ENCODE measurements around the gene HEATR5B.

Gene HEATR5B

GRCh38 chr2:37083873-37084794 is at the start of gene HEATR5B, which contains the start of gene GPATCH11:
TSS of gene HEATR5B (minus strand) at chr2:37084372. CDS start at chr2:37083414, 958 bp downstream.
TSS of gene GPATCH11 (plus strand) at chr2:37084518. CDS start at chr2:37088382, 3,864 bp downstream.
- DNase-seq (ENCODE audit: low spot score) = peak; percentile 97

GRCh38 chr2:37132914-37133313 is 48.7 kb upstream of the HEATR5B start:
- no peak for DNase-seq (ENCODE audit: low spot score)

GRCh38 chr2:37125416-37125815 is 41.2 kb upstream of the HEATR5B start:
- DNase-seq (ENCODE audit: low spot score) = no peak

- DNase-seq (ENCODE audit: low spot score) = no peak
Measured at GRCh38 chr2:37119157-37119556, 35.0 kb upstream of the HEATR5B start.

GRCh38 chr2:37117566-37117965 is 33.4 kb upstream of the HEATR5B start:
- DNase-seq (ENCODE audit: low spot score) = no peak

GRCh38 chr2:37111958-37112357 is 27.8 kb upstream of the HEATR5B start:
- no peak for DNase-seq (ENCODE audit: low spot score)

- DNase-seq (ENCODE audit: low spot score) = no peak
Measured at GRCh38 chr2:37110306-37111212, 26.4 kb upstream of the HEATR5B start.

GRCh38 chr2:37109523-37109922 is 25.4 kb upstream of the HEATR5B start:
- DNase-seq (ENCODE audit: low spot score) = no peak

- no peak for DNase-seq (ENCODE audit: low spot score)
Measured at GRCh38 chr2:37105150-37105549, 21.0 kb upstream of the HEATR5B start.

GRCh38 chr2:37104178-37104577 is 20.0 kb upstream of the HEATR5B start:
- DNase-seq (ENCODE audit: low spot score) = no peak

- DNase-seq (ENCODE audit: low spot score) = no peak
Measured at GRCh38 chr2:37102588-37102987, 18.4 kb upstream of the HEATR5B start.

- DNase-seq (ENCODE audit: low spot score) = no peak
Measured at GRCh38 chr2:37100054-37100453, 15.9 kb upstream of the HEATR5B start.

GRCh38 chr2:37098416-37099118 is 14.4 kb upstream of the HEATR5B start:
- no peak for DNase-seq (ENCODE audit: low spot score)

- DNase-seq (ENCODE audit: low spot score) = no peak
Measured at GRCh38 chr2:37096568-37096967, 12.4 kb upstream of the HEATR5B start.

GRCh38 chr2:37091873-37092272 is 7.7 kb upstream of the HEATR5B start:
- DNase-seq (ENCODE audit: low spot score) = no peak

GRCh38 chr2:37090019-37090477 is 5.9 kb upstream of the HEATR5B start:
- no peak for DNase-seq (ENCODE audit: low spot score)

GRCh38 chr2:37085731-37086147 is 1.6 kb upstream of the HEATR5B start:
- no peak for DNase-seq (ENCODE audit: low spot score)

GRCh38 chr2:37084797-37085196 is 625 bp upstream of the HEATR5B start:
- no peak for DNase-seq (ENCODE audit: low spot score)

- DNase-seq (ENCODE audit: low spot score) = no peak
Measured at GRCh38 chr2:37080689-37081088, 3.5 kb downstream of the HEATR5B start.

GRCh38 chr2:37080266-37080665 is 3.9 kb downstream of the HEATR5B start:
- DNase-seq (ENCODE audit: low spot score) = no peak

GRCh38 chr2:37070931-37071330 is 13.2 kb downstream of the HEATR5B start:
- no peak for DNase-seq (ENCODE audit: low spot score)

- no peak for DNase-seq (ENCODE audit: low spot score)
Measured at GRCh38 chr2:37068686-37069085, 15.5 kb downstream of the HEATR5B start.
